ENCODE data around the gene ZNF512B. TPM values are rescaled to one million over a fixed set of nuclear protein-coding genes. Genes with fewer than 3 reads are reported as not detected.

ZNF512B gene
- total and polyA plus RNA-seq, 2 donors (not counting 1 experiment from before 2014, with no cell fraction given), result 8.8 to 10.5 TPM

DNA sequence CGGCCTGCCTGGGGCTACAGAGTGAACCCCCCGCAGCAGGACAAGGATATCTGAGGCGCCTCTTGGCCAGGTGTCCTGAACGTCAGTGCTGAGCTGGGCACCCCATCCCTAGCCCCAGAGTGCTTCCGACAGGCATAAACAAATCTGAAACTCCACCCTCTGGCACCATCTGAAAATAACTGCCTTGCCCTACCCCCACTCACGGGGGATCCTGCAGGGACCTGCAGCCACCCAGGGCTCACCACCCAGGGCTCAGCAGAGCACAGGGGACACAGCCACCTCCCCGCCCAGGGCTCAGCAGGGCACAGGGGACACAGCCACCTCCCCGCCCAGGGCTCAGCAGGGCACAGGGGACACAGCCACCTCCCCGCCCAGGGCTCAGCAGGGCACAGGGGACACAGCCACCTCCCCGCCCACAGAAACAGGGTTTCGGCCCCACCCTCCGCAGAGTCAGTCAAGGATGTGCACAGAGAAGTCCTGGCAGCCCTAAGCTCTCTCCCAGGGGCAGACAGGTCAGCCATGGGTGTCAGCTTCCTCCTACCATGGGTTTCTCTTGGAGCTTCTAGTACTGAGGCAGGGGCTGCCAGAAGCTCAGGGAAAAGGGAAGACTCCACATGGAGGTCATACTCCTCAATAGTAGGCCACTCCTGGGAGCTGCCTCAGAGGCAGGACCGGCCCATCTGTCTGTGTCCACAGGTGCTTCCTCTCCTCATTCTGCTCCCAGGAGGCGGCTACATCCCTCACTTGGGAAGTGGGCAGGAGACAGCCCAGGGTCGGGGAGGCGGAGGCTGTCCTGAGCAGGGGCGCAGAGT is 18.1 kb downstream of the ZNF512B start:
- Histone ChIP-seq H2AFZ (ENCODE audit: insufficient read depth, low read depth, low read length, poor library complexity, severe bottlenecking) (no peak overlapping the region), H3K9me3 (ENCODE audit: control extremely low read depth in 1 of 3, control insufficient read depth in 2 of 3, insufficient read depth in 1 of 3, low read length in 2 of 3) (no peaks in the 10 kb centered on the region), H3K36me3 (replicated peaks in 1 of 2; ENCODE audit: control extremely low read depth in 1 of 2, control insufficient read depth in 1 of 2, extremely low read depth in 1 of 2, insufficient read depth in 2 of 2, low read length in 1 of 2) (no peaks in the 10 kb centered on the region), H3K27ac (ENCODE audit: low read length in 2 of 2) (peak overlapping the region in 1 of 2 donors; percentile 46), H3K4me3 (ENCODE audit: control extremely low read depth in 1 of 5, extremely low read depth in 1 of 5, insufficient read depth in 1 of 5, low read depth in 2 of 5, low read length in 4 of 5) (no peak overlapping the region), H3K9ac (ENCODE audit: low read length) (no peak overlapping the region), H3K4me1 (ENCODE audit: control insufficient read depth in 2 of 2, insufficient read depth in 2 of 2, low read length in 2 of 2) (peaks cover 71 to 78% of the 10 kb centered on the region in 2 donors), H4K20me1 (ENCODE audit: control insufficient read depth, insufficient read depth, low read length, poor library complexity, severe bottlenecking) (peaks cover 91% of the 10 kb centered on the region), H3K4me2 (replicated peaks; ENCODE audit: low read depth, low read length, poor library complexity, severe bottlenecking) (peak overlapping the region; percentile 58), H3K79me2 (ENCODE audit: control insufficient read depth, insufficient read depth, low read length) (peaks cover 96% of the 10 kb centered on the region), H3K27me3 (replicated peaks in 1 of 4; ENCODE audit: control extremely low read depth in 1 of 4, control insufficient read depth in 3 of 4, insufficient read depth in 4 of 4, low read length in 3 of 4) (no peaks in the 10 kb centered on the region)
- peak overlapping the region; percentile 83 for H3K27ac Mint-ChIP-seq
- CTCF ChIA-PET, result interaction anchor here (0.6 to 1.5 kb wide), 2 partner anchors 22 to 108 kb away, joined by 3 to 5 read pairs; no protein-coding TSS in a partner anchor
- DNase-seq (no peak), ATAC-seq (ENCODE audit: low read depth) (no peak)
- TF ChIP-seq, protein P1, sequence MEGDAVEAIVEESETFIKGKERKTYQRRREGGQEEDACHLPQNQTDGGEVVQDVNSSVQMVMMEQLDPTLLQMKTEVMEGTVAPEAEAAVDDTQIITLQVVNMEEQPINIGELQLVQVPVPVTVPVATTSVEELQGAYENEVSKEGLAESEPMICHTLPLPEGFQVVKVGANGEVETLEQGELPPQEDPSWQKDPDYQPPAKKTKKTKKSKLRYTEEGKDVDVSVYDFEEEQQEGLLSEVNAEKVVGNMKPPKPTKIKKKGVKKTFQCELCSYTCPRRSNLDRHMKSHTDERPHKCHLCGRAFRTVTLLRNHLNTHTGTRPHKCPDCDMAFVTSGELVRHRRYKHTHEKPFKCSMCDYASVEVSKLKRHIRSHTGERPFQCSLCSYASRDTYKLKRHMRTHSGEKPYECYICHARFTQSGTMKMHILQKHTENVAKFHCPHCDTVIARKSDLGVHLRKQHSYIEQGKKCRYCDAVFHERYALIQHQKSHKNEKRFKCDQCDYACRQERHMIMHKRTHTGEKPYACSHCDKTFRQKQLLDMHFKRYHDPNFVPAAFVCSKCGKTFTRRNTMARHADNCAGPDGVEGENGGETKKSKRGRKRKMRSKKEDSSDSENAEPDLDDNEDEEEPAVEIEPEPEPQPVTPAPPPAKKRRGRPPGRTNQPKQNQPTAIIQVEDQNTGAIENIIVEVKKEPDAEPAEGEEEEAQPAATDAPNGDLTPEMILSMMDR (IDR thresholded peaks at IDR 0.05), result no peak
- no peak for TF ChIP-seq EZH2 (IDR thresholded peaks at IDR 0.05; ENCODE audit: borderline replicate concordance, insufficient read depth, low read depth, low read length, poor library complexity, severe bottlenecking)
- peaks cover 68% of the 10 kb centered on the region for H3K4me1 Mint-ChIP-seq
- no peaks in the 10 kb centered on the region for H3K27me3 Mint-ChIP-seq
- intact Hi-C loops (cut with micrococcal nuclease), result no loop called here
- no peaks in the 10 kb centered on the region for H3K9me3 Mint-ChIP-seq (ENCODE audit: insufficient read depth)
- POLR2A ChIA-PET, result interaction anchor here (1.0 to 1.4 kb wide), 2 partner anchors 29 to 87 kb away, joined by 3 read pairs; partner anchors contain the start of gene TPD52L2
- WGBS (ENCODE audit: insufficient coverage), result 77% methylated on average over 13 of the region's 17 CpGs
- peak overlapping the region; percentile 44 for H3K4me3 Mint-ChIP-seq

Measured in B cell (primary cell).